H1 (cell line): ENCODE results near the gene KRT80. TPM values are rescaled to one million over a fixed set of nuclear protein-coding genes. Genes with fewer than 3 reads are reported as not detected.

Experiments used
- CTCF ChIA-PET: fragments of 300-600 bp; sonication (Branson Sonifier 250); formaldehyde crosslinking; loops from one replicate; lab custom pipeline; 2021; ENCODE audit not compliant: partially characterized antibody; lab: Charles Lee
- POLR2A ChIA-PET: fragments of 300-600 bp; sonication (Branson Sonifier 250); formaldehyde crosslinking; loops from one replicate; lab custom pipeline; 2021; ENCODE audit warnings: inconsistent platforms; ENCODE audit not compliant: partially characterized antibody; lab: Charles Lee
- DNase-seq, 2 experiments: peaks; one replicate each; pipeline versions ENCODE4 v3.0.0 to v3.0.0-alpha.2; 2010 to 2022; ENCODE audit warnings: low spot score in 2 of 2, low read depth in 1 of 2, mixed read lengths in 1 of 2
- FAIRE-seq: peaks from 2 replicates; lab custom pipeline; 2011; peaks lifted over from hg19 to GRCh38; lab: Jason Lieb, UNC
- H2AFZ ChIP-seq: 2 replicates; pipeline ENCODE4 v1.8.1; 2012; ENCODE audit warnings: low read length, inconsistent platforms
- H2AK5ac ChIP-seq: 2 replicates; pipeline ENCODE4 v1.6.1; 2013; ENCODE audit warnings: low read depth, low read length
- H2BK120ac ChIP-seq: replicated peaks from 2 replicates; pipeline ENCODE3; 2013; ENCODE audit warnings: low read depth, low read length, inconsistent platforms
- H2BK12ac ChIP-seq: 2 replicates; pipeline ENCODE4 v1.6.1; 2013; ENCODE audit warnings: low read depth, low read length
- H2BK15ac ChIP-seq: 2 replicates; pipeline ENCODE4 v1.6.1; 2013; ENCODE audit warnings: low read length
- H2BK20ac ChIP-seq: 2 replicates; pipeline ENCODE4 v1.6.1; 2013; ENCODE audit warnings: low read length
- H2BK5ac ChIP-seq: 2 replicates; pipeline ENCODE4 v1.6.1; 2013; ENCODE audit warnings: low read depth, low read length
- H3K14ac ChIP-seq: 2 replicates; pipeline ENCODE4 v1.6.1; 2013; ENCODE audit warnings: inconsistent platforms; ENCODE audit not compliant: insufficient read length
- H3K18ac ChIP-seq: 2 replicates; pipeline ENCODE4 v1.6.1; 2013; ENCODE audit warnings: low read length; ENCODE audit errors: extremely low read depth
- H3K23ac ChIP-seq: 2 replicates; pipeline ENCODE4 v1.6.1; 2013; ENCODE audit warnings: inconsistent platforms; ENCODE audit not compliant: insufficient read length
- H3K23me2 ChIP-seq: 2 replicates; pipeline ENCODE4 v1.6.1; 2013; ENCODE audit warnings: low read depth, low read length
- H3K27ac ChIP-seq: 2 replicates; pipeline ENCODE4 v1.6.1; 2011; ENCODE audit warnings: low read depth, low read length, inconsistent platforms
- H3K27me3 ChIP-seq, 4 experiments: replicated peaks in 1 of 4; 1 replicate in 1 of 4; 2 replicates in 3 of 4; pipeline versions ENCODE4 v1.6.1 to v1.8.1; 2011 to 2013; ENCODE audit warnings: low read length in 3 of 4, mild to moderate bottlenecking in 3 of 4, inconsistent platforms in 2 of 4, mixed read lengths in 2 of 4, moderate library complexity in 1 of 4; ENCODE audit not compliant: control insufficient read depth in 3 of 4, insufficient read depth in 3 of 4; ENCODE audit errors: extremely low read depth in 1 of 4
- H3K36me3 ChIP-seq, 4 experiments: 2 replicates each; pipeline versions ENCODE4 v1.6.1 to v1.8.1; 2011 to 2013; ENCODE audit warnings: mild to moderate bottlenecking in 4 of 4, low read length in 3 of 4, moderate library complexity in 2 of 4, control low read depth in 1 of 4, inconsistent platforms in 1 of 4; ENCODE audit not compliant: insufficient read depth in 4 of 4, control insufficient read depth in 2 of 4
- H3K4ac ChIP-seq: replicated peaks from 2 replicates; pipeline ENCODE3; 2013; ENCODE audit warnings: low read length, low read depth, mixed read lengths, inconsistent platforms; ENCODE audit not compliant: insufficient read length
- H3K4me1 ChIP-seq, 4 experiments: replicated peaks in 1 of 4; 1 replicate in 1 of 4; 2 replicates in 3 of 4; pipeline versions ENCODE4 v1.6.1 to v1.8.1; 2011 to 2013; ENCODE audit warnings: low read length in 3 of 4, inconsistent platforms in 2 of 4, mixed read lengths in 1 of 4; ENCODE audit not compliant: insufficient read depth in 4 of 4, control insufficient read depth in 3 of 4
- H3K4me2 ChIP-seq, 2 experiments: 2 replicates each; pipeline versions ENCODE4 v1.6.1 to v1.8.1; 2011 to 2013; ENCODE audit warnings: low read depth in 2 of 2, low read length in 2 of 2, control low read depth in 1 of 2, inconsistent platforms in 1 of 2, mild to moderate bottlenecking in 1 of 2; ENCODE audit not compliant: insufficient read depth in 1 of 2
- H3K4me3 ChIP-seq, 4 experiments: fragments of 200-600, 300-600 bp in 1 of 4; sonication (generic), shearing (Covaris generic), sonication (Bioruptor Twin) in 1 of 4; 2 replicates each; pipeline versions ENCODE4 v1.5.1 to v1.8.1; 2011 to 2016; ENCODE audit warnings: low read length in 4 of 4, low read depth in 3 of 4, control low read depth in 2 of 4, inconsistent platforms in 2 of 4, mild to moderate bottlenecking in 2 of 4, mixed read lengths in 1 of 4, moderate library complexity in 1 of 4; ENCODE audit not compliant: insufficient read depth in 2 of 4; ENCODE audit errors: extremely low read depth in 1 of 4
- H3K56ac ChIP-seq: replicated peaks from 2 replicates; pipeline ENCODE3; 2013; ENCODE audit warnings: low read depth, mild to moderate bottlenecking, mixed read lengths, low read length, inconsistent platforms; ENCODE audit not compliant: insufficient read length
- H3K79me1 ChIP-seq: 2 replicates; pipeline ENCODE4 v1.6.1; 2013; ENCODE audit warnings: low read depth, low read length, control low read depth
- H3K79me2 ChIP-seq, 2 experiments: 2 replicates each; pipeline versions ENCODE4 v1.6.1 to v1.8.1; 2012 to 2013; ENCODE audit warnings: low read length in 2 of 2, mild to moderate bottlenecking in 2 of 2, inconsistent platforms in 1 of 2; ENCODE audit not compliant: insufficient read depth in 2 of 2, control insufficient read depth in 1 of 2
- H3K9ac ChIP-seq, 4 experiments: replicated peaks in 1 of 4; 1 replicate in 1 of 4; 2 replicates in 3 of 4; pipeline versions ENCODE4 v1.6.1 to v1.8.1; 2011 to 2013; ENCODE audit warnings: low read depth in 3 of 4, low read length in 3 of 4, control low read depth in 2 of 4, mild to moderate bottlenecking in 2 of 4, moderate library complexity in 2 of 4, inconsistent platforms in 1 of 4; ENCODE audit errors: extremely low read depth in 1 of 4
- H3K9me3 ChIP-seq, 2 experiments: 2 replicates each; pipeline versions ENCODE4 v1.6.1 to v1.8.1; 2012 to 2013; ENCODE audit warnings: mild to moderate bottlenecking in 2 of 2, moderate library complexity in 2 of 2, control low read depth in 1 of 2, inconsistent platforms in 1 of 2, low read depth in 1 of 2, low read length in 1 of 2, mixed read lengths in 1 of 2; ENCODE audit not compliant: insufficient read depth in 2 of 2
- H4K20me1 ChIP-seq, 2 experiments: replicated peaks in 1 of 2; 2 replicates each; pipeline versions ENCODE3 to v1.8.1; 2011 to 2013; ENCODE audit warnings: inconsistent platforms in 2 of 2, low read length in 2 of 2, mild to moderate bottlenecking in 1 of 2; ENCODE audit not compliant: insufficient read depth in 2 of 2, control insufficient read depth in 1 of 2
- H4K5ac ChIP-seq: 2 replicates; pipeline ENCODE4 v1.6.1; 2013; ENCODE audit warnings: low read length, low read depth, mixed read lengths, inconsistent platforms; ENCODE audit not compliant: insufficient read length
- H4K8ac ChIP-seq: 2 replicates; pipeline ENCODE4 v1.8.0; 2013; ENCODE audit warnings: mild to moderate bottlenecking, moderate library complexity, low read length, inconsistent platforms; ENCODE audit not compliant: insufficient read depth; ENCODE audit errors: extremely low read depth
- H4K91ac ChIP-seq: replicated peaks from 2 replicates; pipeline ENCODE3; 2013; ENCODE audit warnings: low read length, mixed read lengths, inconsistent platforms; ENCODE audit not compliant: insufficient read length
- BACH1 ChIP-seq: IDR thresholded peaks from 2 replicates; pipeline ENCODE4 v1.6.1; 2012; ENCODE audit warnings: low read length, improper control_type of control experiment
- BRCA1 ChIP-seq: IDR thresholded peaks from 2 replicates; pipeline ENCODE4 v1.6.1; 2012; ENCODE audit warnings: low read depth, low read length, improper control_type of control experiment
- CBX5 ChIP-seq: fragments of 300-800, 300-1000 bp; sonication (generic); IDR thresholded peaks from 2 replicates; pipeline ENCODE4 v1.7.1; 2016; ENCODE audit warnings: antibody characterized with exemption, low read length, low read depth
- EZH2 ChIP-seq: fragments of 200-600 bp; sonication (generic); IDR thresholded peaks from 2 replicates; pipeline ENCODE4 v1.7.1; 2012; ENCODE audit warnings: low read depth, mild to moderate bottlenecking, moderate library complexity, low read length, inconsistent platforms; ENCODE audit not compliant: severe bottlenecking
- GABPA ChIP-seq: IDR thresholded peaks from 2 replicates; pipeline ENCODE4 v1.6.1; 2011; ENCODE audit warnings: mild to moderate bottlenecking, low read length, moderate library complexity, borderline replicate concordance; ENCODE audit not compliant: insufficient read depth
- HDAC6 ChIP-seq: IDR thresholded peaks from one replicate; pipeline ENCODE4 v1.7.1; 2012; ENCODE audit warnings: low read depth, mild to moderate bottlenecking, inconsistent platforms, low read length, moderate library complexity
- JUND ChIP-seq: IDR thresholded peaks from 2 replicates; pipeline ENCODE4 v1.6.1; 2011; ENCODE audit warnings: mild to moderate bottlenecking, improper control_type of control experiment, low read length
- POLR2AphosphoS5 ChIP-seq: IDR thresholded peaks from 2 replicates; pipeline ENCODE4 v1.6.1; 2011; ENCODE audit warnings: low read depth, low read length
- SAP30 ChIP-seq: fragments of 300-600 bp; sonication (generic); IDR thresholded peaks from 2 replicates; pipeline ENCODE4 v1.7.1; 2012; ENCODE audit warnings: low read length, moderate library complexity, mild to moderate bottlenecking, inconsistent platforms; ENCODE audit not compliant: insufficient read depth, insufficient replicate concordance
- SIN3A ChIP-seq, 2 experiments: IDR thresholded peaks in 1 of 2; conservative IDR thresholded peaks in 1 of 2; 2 replicates each; pipeline ENCODE4 v1.6.1; 2011 to 2012; ENCODE audit warnings: low read length in 2 of 2, improper control_type of control experiment in 1 of 2, low read depth in 1 of 2, mild to moderate bottlenecking in 1 of 2
- SIRT6 ChIP-seq: IDR thresholded peaks from one replicate; pipeline ENCODE4 v1.7.1; 2012; ENCODE audit warnings: low read length, inconsistent platforms
- SUZ12 ChIP-seq: fragments of 200-600 bp; sonication (generic); IDR thresholded peaks from 2 replicates; pipeline ENCODE4 v1.6.1; 2012; ENCODE audit warnings: mild to moderate bottlenecking, inconsistent platforms, low read length, moderate library complexity, mixed read lengths
- YY1 ChIP-seq: IDR thresholded peaks from 2 replicates; pipeline ENCODE4 v1.6.1; 2011; ENCODE audit warnings: low read depth, mild to moderate bottlenecking, low read length
- WGBS, 2 experiments: shearing (Covaris generic) in 1 of 2; methylation state at CpG; one replicate each; pipeline versions ENCODE4 v1.1.6 to v1.1.7; 2013 to 2015; ENCODE audit warnings: low lambda C conversion rate in 2 of 2, mixed read lengths in 2 of 2, inconsistent platforms in 1 of 2, low coverage in 1 of 2, missing lambda C conversion rate in 1 of 2; ENCODE audit not compliant: insufficient replicate concordance in 2 of 2, insufficient coverage in 1 of 2, insufficient read length in 1 of 2; ENCODE audit errors: extremely low coverage in 1 of 2, missing lambda C conversion rate in 1 of 2; 5-methylcytosine and 5-hydroxymethylcytosine counted together
- polyA plus RNA-seq, 7 experiments: library from polyadenylated mRNA; depleted of rRNA in 3 of 7; stranded (reverse) in 5 of 7; unstranded in 2 of 7; fragments of >200 nt in 5 of 7; fragments of 200-250 nt in 2 of 7; gene quantifications; 1 replicate in 5 of 7; 2 replicates in 1 of 7; 4 replicates in 1 of 7; pipeline versions ENCODE4 v1.2.1 to v1.2.3, GENCODE V29; 2011 to 2013; ENCODE audit warnings: missing spikeins in 2 of 7, mixed read lengths in 2 of 7
- total RNA-seq: library from RNA; stranded (reverse); fragmentation: NEBNext Ultra II Directional; extraction: Animal tissue kit (Norgen Biotek cat#: 25700); gene quantifications from 2 replicates; pipeline ENCODE4 v1.2.1, GENCODE V29; 2021

Gene KRT80
- total and polyA plus RNA-seq, 2 of the 8 experiments (the other 6 are each of a cell fraction or from before 2014, with no cell fraction given) = 0.05 TPM; not detected in 1

- Histone ChIP-seq H2AFZ (no peak overlapping the region), H3K4me1 (peaks cover 0 to 16% (median 4%) of the 10 kb centered on the region in 4 experiments; a peak in 5 of 7 replicates), H3K27ac (no peak overlapping the region), H3K27me3 (no peaks in the 10 kb centered on the region), H2BK120ac (no peak overlapping the region), H3K18ac (no peak overlapping the region), H3K36me3 (no peaks in the 10 kb centered on the region), H3K4me2 (no peak overlapping the region), H3K14ac (no peak overlapping the region), H2BK5ac (no peak overlapping the region), H3K79me2 (no peaks in the 10 kb centered on the region), H3K23ac (no peak overlapping the region), H4K91ac (no peak overlapping the region), H3K9ac (no peak overlapping the region), H2BK20ac (no peak overlapping the region), H3K4ac (no peak overlapping the region), H4K8ac (no peak overlapping the region), H3K79me1 (no peaks in the 10 kb centered on the region), H2BK12ac (no peak overlapping the region), H2BK15ac (no peak overlapping the region), H2AK5ac (no peak overlapping the region), H3K56ac (no peak overlapping the region), H3K23me2 (no peaks in the 10 kb centered on the region), H3K4me3 (no peak overlapping the region), H3K9me3 (no peaks in the 10 kb centered on the region), H4K5ac (no peak overlapping the region), H4K20me1 (no peaks in the 10 kb centered on the region)
- ChIA-PET POLR2A (interaction anchor here (1.0 kb wide), 1 partner anchor 17 kb away, joined by 3 read pairs; no protein-coding TSS in a partner anchor), CTCF (interaction anchor here (1.5 to 1.7 kb wide), 2 partner anchors 81 to 121 kb away, joined by 3 to 4 read pairs; no protein-coding TSS in a partner anchor)
- DNase-seq (no peak), FAIRE-seq (no peak)
- 76% methylated on average over 11 of the region's 11 CpGs; no CpG with 5 or more reads in 1 of the 2 experiments for WGBS, 2 experiments
- TF ChIP-seq JUND = no peak
- no peak for TF ChIP-seq POLR2AphosphoS5
- no peak for TF ChIP-seq SUZ12
- TF ChIP-seq EZH2 = no peak
- TF ChIP-seq GABPA = no peak
- no peak for TF ChIP-seq CBX5
- no peak for TF ChIP-seq SIRT6
- no peak for TF ChIP-seq YY1
- no peak for TF ChIP-seq BRCA1
- TF ChIP-seq BACH1 = no peak
- TF ChIP-seq SAP30 = no peak
- TF ChIP-seq HDAC6 = no peak
- no peak for TF ChIP-seq SIN3A (conservative IDR thresholded peaks at IDR 0.05 in 1 of 2, IDR thresholded peaks at IDR 0.05 in 1 of 2; ENCODE audit: low read depth in 1 of 2, low read length in 2 of 2)
Measured at GRCh38 chr12:52197371-52198231, 5.8 kb upstream of the KRT80 start.
